GM12801 (cell line): ENCODE measurements around the gene VPS4B.

Source experiments
- CTCF ChIP-seq: IDR thresholded peaks from one replicate; pipeline ENCODE4 v1.5.1; 2011; ENCODE audit warnings: control low read depth; ENCODE audit not compliant: insufficient read length; ENCODE audit errors: extremely low read depth

The VPS4B gene

GRCh38 chr18:63368611-63369010 is 53.7 kb downstream of the VPS4B start:
- no peak for TF ChIP-seq CTCF

- TF ChIP-seq CTCF = no peak
Observed at GRCh38 chr18:63367053-63367953, 55.0 kb downstream of the VPS4B start, which contains the start of gene KDSR. KDSR (minus strand) TSS chr18:63367206; CDS start chr18:63367118, 88 bp downstream.

- TF ChIP-seq CTCF = no peak
Observed at GRCh38 chr18:63366213-63367052, 55.8 kb downstream of the VPS4B start.

GRCh38 chr18:63365876-63366212 is 56.4 kb downstream of the VPS4B start:
- no peak for TF ChIP-seq CTCF

GRCh38 chr18:63363951-63364350 is 58.3 kb downstream of the VPS4B start:
- TF ChIP-seq CTCF = no peak

- no peak for TF ChIP-seq CTCF
Observed at GRCh38 chr18:63356272-63356896, 65.9 kb downstream of the VPS4B start.

- no peak for TF ChIP-seq CTCF
Observed at GRCh38 chr18:63350230-63350629, 72.0 kb downstream of the VPS4B start.
